SK-N-SH (cell line): ENCODE results near the gene MVB12B. TPM values are rescaled to one million over a fixed set of nuclear protein-coding genes. Genes with fewer than 3 reads are reported as not detected.

ENCODE experiments used
- CTCF ChIA-PET: fragments of 300-600, 350-600 bp; formaldehyde crosslinking; extraction: SDS; loops from one replicate; lab custom pipeline; 2021; lab: Yijun Ruan, JAX
- POLR2A ChIA-PET: fragments of 350-600 bp; sonication (Branson Sonifier 250); formaldehyde crosslinking; extraction: SDS; loops from one replicate; lab custom pipeline; 2020; ENCODE audit warnings: antibody characterized with exemption, inconsistent platforms; lab: Yijun Ruan, JAX
- DNase-seq: peaks from one replicate; pipeline ENCODE4 v3.0.0; 2012
- H2AFZ ChIP-seq: fragments of 200-600 bp; sonication (generic); 2 replicates; pipeline ENCODE4 v1.8.1; 2016; ENCODE audit warnings: antibody characterized with exemption, mild to moderate bottlenecking, low read depth
- H3F3A ChIP-seq: fragments of 200-600 bp; sonication (generic); replicated peaks from 2 replicates; pipeline ENCODE3; 2016; ENCODE audit warnings: antibody characterized with exemption, mild to moderate bottlenecking; ENCODE audit not compliant: insufficient read depth
- H3K27ac ChIP-seq, 2 experiments: fragments of 200-500 bp in 1 of 2; fragments of 200-600 bp in 1 of 2; sonication (Bioruptor generic) in 1 of 2; sonication (generic), shearing (Covaris generic) in 1 of 2; 2 replicates each; pipeline versions ENCODE4 v1.5.1 to v1.6.1; 2014 to 2016; ENCODE audit warnings: low read depth in 2 of 2, inconsistent platforms in 1 of 2, low read length in 1 of 2, mild to moderate bottlenecking in 1 of 2, mixed read lengths in 1 of 2
- H3K27me3 ChIP-seq: fragments of 200-600 bp; sonication (generic), shearing (Covaris generic); 2 replicates; pipeline ENCODE4 v1.6.1; 2016; ENCODE audit warnings: mixed run types; ENCODE audit not compliant: insufficient read depth
- H3K36me3 ChIP-seq, 2 experiments: fragments of 200-500 bp in 1 of 2; fragments of 200-600 bp in 1 of 2; sonication (Bioruptor generic) in 1 of 2; sonication (generic) in 1 of 2; replicated peaks in 1 of 2; 2 replicates each; pipeline versions ENCODE3 to v1.5.1; 2014 to 2016; ENCODE audit warnings: low read length in 1 of 2, mild to moderate bottlenecking in 1 of 2; ENCODE audit not compliant: insufficient read depth in 2 of 2, control insufficient read depth in 1 of 2
- H3K4me1 ChIP-seq, 2 experiments: fragments of 200-500 bp in 1 of 2; fragments of 200-600 bp in 1 of 2; sonication (Bioruptor generic) in 1 of 2; sonication (generic), shearing (Covaris generic) in 1 of 2; 2 replicates each; pipeline versions ENCODE4 v1.5.1 to v1.6.1; 2014 to 2016; ENCODE audit warnings: low read depth in 1 of 2, low read length in 1 of 2, mixed run types in 1 of 2; ENCODE audit not compliant: insufficient read depth in 2 of 2, control insufficient read depth in 1 of 2
- H3K4me2 ChIP-seq: fragments of 200-600 bp; sonication (generic), shearing (Covaris generic); 2 replicates; pipeline ENCODE4 v1.6.1; 2017; ENCODE audit warnings: mixed run types
- H3K4me3 ChIP-seq, 2 experiments: fragments of 200-500 bp in 1 of 2; fragments of 200-600 bp in 1 of 2; sonication (Bioruptor generic) in 1 of 2; sonication (generic), shearing (Covaris generic) in 1 of 2; 2 replicates each; pipeline versions ENCODE4 v1.5.1 to v1.8.1; 2014 to 2016; ENCODE audit warnings: low read depth in 2 of 2, inconsistent platforms in 1 of 2, low read length in 1 of 2, mild to moderate bottlenecking in 1 of 2, mixed read lengths in 1 of 2, moderate library complexity in 1 of 2
- H3K79me2 ChIP-seq: fragments of 200-600 bp; sonication (generic); 2 replicates; pipeline ENCODE4 v1.8.1; 2017; ENCODE audit warnings: mild to moderate bottlenecking; ENCODE audit not compliant: insufficient read depth
- H3K9ac ChIP-seq: fragments of 200-600 bp; sonication (generic); 2 replicates; pipeline ENCODE4 v1.6.1; 2017; ENCODE audit warnings: mixed run types
- H3K9me2 ChIP-seq: fragments of 200-600 bp; sonication (generic); 2 replicates; pipeline ENCODE4 v1.6.1; 2017; ENCODE audit warnings: mixed run types
- H3K9me3 ChIP-seq: fragments of 200-600 bp; sonication (generic); 2 replicates; pipeline ENCODE4 v1.6.1; 2017; ENCODE audit warnings: mixed run types, mild to moderate bottlenecking, moderate library complexity
- H4K20me1 ChIP-seq: fragments of 200-600 bp; sonication (generic); 2 replicates; pipeline ENCODE4 v1.6.1; 2017; ENCODE audit warnings: mild to moderate bottlenecking, mixed run types; ENCODE audit not compliant: insufficient read depth
- CHD2 ChIP-seq: fragments of 150-350 bp; IDR thresholded peaks from 2 replicates; pipeline ENCODE4 v1.6.1; 2018; ENCODE audit warnings: low read length; ENCODE audit not compliant: partially characterized antibody
- ELF1 ChIP-seq: IDR thresholded peaks from 2 replicates; pipeline ENCODE4 v1.4.0; 2012
- FOSL2 ChIP-seq: IDR thresholded peaks from 2 replicates; pipeline ENCODE4 v1.4.0; 2012; ENCODE audit warnings: low read depth, mild to moderate bottlenecking, moderate library complexity, borderline replicate concordance
- FOXM1 ChIP-seq: IDR thresholded peaks from 2 replicates; pipeline ENCODE4 v1.4.0; 2012; ENCODE audit warnings: low read depth, mild to moderate bottlenecking
- GABPA ChIP-seq: IDR thresholded peaks from 2 replicates; pipeline ENCODE4 v1.4.0; 2012; ENCODE audit warnings: low read depth, mild to moderate bottlenecking
- GATA2 ChIP-seq: sonication (generic); formaldehyde crosslinking; IDR thresholded peaks from 2 replicates; pipeline ENCODE4 v1.5.0; 2020; ENCODE audit warnings: mild to moderate bottlenecking, missing genetic modification reagents
- JUND ChIP-seq: IDR thresholded peaks from 2 replicates; pipeline ENCODE4 v1.4.0; 2012
- POLR2AphosphoS5 ChIP-seq: IDR thresholded peaks from 2 replicates; pipeline ENCODE4 v1.6.1; 2012; ENCODE audit warnings: low read depth, low read length
- RCOR1 ChIP-seq: fragments of 150-350 bp; IDR thresholded peaks from 2 replicates; pipeline ENCODE4 v1.6.1; 2017; ENCODE audit warnings: antibody characterized with exemption, low read length
- SIN3A ChIP-seq: IDR thresholded peaks from 2 replicates; pipeline ENCODE4 v1.6.1; 2012; ENCODE audit warnings: low read depth, mild to moderate bottlenecking, low read length, moderate library complexity, borderline replicate concordance
- TCF12 ChIP-seq: IDR thresholded peaks from 2 replicates; pipeline ENCODE4 v1.4.0; 2012
- WGBS: methylation state at CpG from one replicate; pipeline ENCODE4 v1.1.6; 2017; ENCODE audit warnings: low lambda C conversion rate; 5-methylcytosine and 5-hydroxymethylcytosine counted together
- polyA plus RNA-seq, 3 experiments: library from polyadenylated mRNA; depleted of rRNA; stranded (reverse); fragments of >200 nt; gene quantifications; 2 replicates each; pipeline ENCODE4 v1.2.3, GENCODE V29; 2012
- TF ChIP-seq, protein P1 (sequence below): IDR thresholded peaks from 2 replicates; pipeline ENCODE4; 2012

MVB12B gene
- polyA plus RNA-seq, 1 of the 3 experiments (the other 2 are of a cell fraction) = 5.1 TPM

DNA sequence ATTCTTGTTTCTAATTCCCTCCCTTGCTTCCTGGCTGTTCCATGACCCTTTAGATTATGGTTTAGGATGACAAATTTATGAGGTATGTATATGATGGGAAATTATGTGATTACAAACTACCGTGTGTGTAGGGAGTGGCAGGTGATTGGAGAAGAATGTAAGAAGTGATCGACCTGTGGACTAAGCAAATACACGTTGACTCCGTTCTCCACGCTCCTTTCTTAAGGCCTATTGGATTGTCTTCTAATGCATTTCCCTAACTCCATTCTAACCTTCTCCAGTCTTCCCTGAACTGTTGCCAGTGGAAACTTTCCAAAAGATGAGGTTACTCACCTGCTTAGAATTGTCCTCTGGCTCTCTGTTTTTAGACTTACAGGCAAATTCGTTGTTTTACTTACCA lies 36.6 kb downstream of the MVB12B start:
- Histone ChIP-seq H4K20me1 (no peaks in the 10 kb centered on the region), H3K4me1 (no peaks in the 10 kb centered on the region; a peak in 1 of 4 replicates), H3K9me2 (no peaks in the 10 kb centered on the region), H3K9me3 (peaks cover 19% of the 10 kb centered on the region; the same call in 1 of the 2 replicates), H3K9ac (no peak overlapping the region), H3K36me3 (peaks cover 0 to 28% of the 10 kb centered on the region in 2 experiments), H3K27me3 (no peaks in the 10 kb centered on the region), H3K4me3 (no peak overlapping the region), H3K4me2 (no peak overlapping the region), H3K27ac (no peak overlapping the region), H2AFZ (no peak overlapping the region), H3K79me2 (peaks cover 22% of the 10 kb centered on the region; the same call in 1 of the 2 replicates), H3F3A (peaks cover 4% of the 10 kb centered on the region)
- DNase-seq = no peak
- 91% methylated on average over 6 of the region's 6 CpGs for WGBS
- ChIA-PET CTCF (interaction anchor here (1.5 kb wide), 1 partner anchor 35 kb away, joined by 6 read pairs; no protein-coding TSS in a partner anchor), POLR2A (no interaction called here)
- no peak for TF ChIP-seq RCOR1
- TF ChIP-seq JUND = no peak
- no peak for TF ChIP-seq SIN3A
- TF ChIP-seq GABPA = no peak
- no peak for TF ChIP-seq ELF1
- TF ChIP-seq, protein P1, sequence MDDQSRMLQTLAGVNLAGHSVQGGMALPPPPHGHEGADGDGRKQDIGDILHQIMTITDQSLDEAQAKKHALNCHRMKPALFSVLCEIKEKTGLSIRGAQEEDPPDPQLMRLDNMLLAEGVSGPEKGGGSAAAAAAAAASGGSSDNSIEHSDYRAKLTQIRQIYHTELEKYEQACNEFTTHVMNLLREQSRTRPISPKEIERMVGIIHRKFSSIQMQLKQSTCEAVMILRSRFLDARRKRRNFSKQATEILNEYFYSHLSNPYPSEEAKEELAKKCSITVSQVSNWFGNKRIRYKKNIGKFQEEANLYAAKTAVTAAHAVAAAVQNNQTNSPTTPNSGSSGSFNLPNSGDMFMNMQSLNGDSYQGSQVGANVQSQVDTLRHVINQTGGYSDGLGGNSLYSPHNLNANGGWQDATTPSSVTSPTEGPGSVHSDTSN = no peak
- TF ChIP-seq FOSL2 = no peak
- TF ChIP-seq TCF12 = no peak
- no peak for TF ChIP-seq FOXM1

DNA sequence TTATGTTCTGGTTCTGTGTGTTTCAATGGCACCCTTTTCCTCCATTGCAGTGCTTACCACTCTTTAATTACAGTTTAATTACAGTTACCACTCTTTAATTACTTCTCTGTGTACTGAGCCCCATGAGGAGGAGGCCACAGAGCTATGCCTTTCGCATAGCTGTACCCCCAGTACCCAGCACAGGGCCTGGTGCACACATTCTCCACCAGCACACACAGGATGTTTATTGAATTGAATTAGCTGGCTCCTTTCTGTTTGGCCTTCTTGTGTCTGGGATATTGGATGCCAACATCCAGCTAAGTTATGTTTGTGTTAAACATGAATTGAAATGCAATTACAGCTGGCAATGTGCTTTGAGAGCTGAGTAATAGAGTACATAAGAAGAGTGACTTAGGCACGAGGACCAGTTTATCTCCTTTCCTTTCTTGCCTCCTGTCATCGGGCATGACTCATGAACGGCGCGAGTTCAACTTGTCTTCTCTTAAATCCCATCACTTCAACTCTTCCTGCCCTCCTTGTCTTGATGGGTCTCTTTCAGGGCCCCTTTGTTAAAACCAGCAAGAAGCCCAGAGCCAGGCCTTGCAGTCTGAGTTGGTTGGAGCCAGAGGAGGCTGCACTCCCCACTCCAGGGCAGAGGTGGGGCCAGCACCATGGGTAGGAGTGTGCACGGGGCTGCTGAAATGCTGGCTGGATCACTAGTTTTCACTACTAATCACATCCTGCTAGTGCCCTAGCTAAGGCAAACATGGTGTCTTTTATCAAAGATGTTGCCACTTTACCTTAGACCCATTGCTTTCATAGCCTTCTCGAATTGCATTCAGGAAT lies 37.4 kb downstream of the MVB12B start:
- no peak overlapping the region for H3K9ac ChIP-seq
- H3F3A ChIP-seq = peaks cover 4% of the 10 kb centered on the region
- no peak overlapping the region for H2AFZ ChIP-seq
- peaks cover 19% of the 10 kb centered on the region; the same call in 1 of the 2 replicates for H3K9me3 ChIP-seq
- H3K4me1 ChIP-seq = no peaks in the 10 kb centered on the region; a peak in 1 of 4 replicates
- H3K9me2 ChIP-seq = no peaks in the 10 kb centered on the region
- TF ChIP-seq SIN3A = no peak
- TF ChIP-seq ELF1 = no peak
- TF ChIP-seq GATA2 (CRISPR knock-in tag) = no peak
- no peak for TF ChIP-seq POLR2AphosphoS5
- no peak for TF ChIP-seq CHD2
- H3K4me3 ChIP-seq = no peak overlapping the region
- 81% methylated on average over 8 of the region's 8 CpGs for WGBS
- ChIA-PET POLR2A (no interaction called here), CTCF (no interaction called here)
- no peak for DNase-seq
- H3K27ac ChIP-seq = no peak overlapping the region
- H3K4me2 ChIP-seq = no peak overlapping the region
- H3K79me2 ChIP-seq = peaks cover 18% of the 10 kb centered on the region; the same call in 1 of the 2 replicates
- H3K27me3 ChIP-seq = no peaks in the 10 kb centered on the region
- peaks cover 0 to 22% of the 10 kb centered on the region in 2 experiments for H3K36me3 ChIP-seq
- no peaks in the 10 kb centered on the region for H4K20me1 ChIP-seq
